HG02981 (cell line): ENCODE data around the gene PEX14.
"Not testable (repeated sequence)": the region's sequence is repeated elsewhere in the genome, so short reads cannot be mapped to it uniquely, and the experiment has no call there.

Source experiments
- ATAC-seq: cut with Tn5 transposase; IDR thresholded peaks from one replicate; pipeline ENCODE4 v1.9.1; 2021; ENCODE audit warnings: mild to moderate bottlenecking, moderate library complexity; ENCODE audit not compliant: unreplicated experiment

PEX14 gene

GRCh38 chr1:10474613-10475507 is at the start of gene PEX14:
Gene PEX14, plus strand, starts transcription at chr1:10474950. Its CDS starts 17 bp downstream, at chr1:10474967.
- ATAC-seq = peak; percentile 69

GRCh38 chr1:10425826-10426534 is 48.8 kb upstream of the PEX14 start:
- not testable (repeated sequence) for ATAC-seq

- ATAC-seq = not testable (repeated sequence)
These were observed 48.3 kb upstream of the PEX14 start for GRCh38 chr1:10426535-10426848.

GRCh38 chr1:10428984-10429383 is 45.8 kb upstream of the PEX14 start:
- ATAC-seq = no peak

GRCh38 chr1:10429868-10430215 is 44.9 kb upstream of the PEX14 start:
- ATAC-seq = no peak

GRCh38 chr1:10430216-10431069 is 44.3 kb upstream of the PEX14 start, which contains the start of gene CENPS:
Gene CENPS, plus strand, starts transcription at chr1:10430433. Its CDS starts 85 bp downstream, at chr1:10430518.
- ATAC-seq = peak; percentile 72

GRCh38 chr1:10431070-10431730 is 43.5 kb upstream of the PEX14 start:
- no peak for ATAC-seq

GRCh38 chr1:10432910-10433700 is 41.6 kb upstream of the PEX14 start:
- ATAC-seq = no peak

GRCh38 chr1:10433790-10434189 is 41.0 kb upstream of the PEX14 start:
- no peak for ATAC-seq

- no peak for ATAC-seq
These were observed 40.2 kb upstream of the PEX14 start for GRCh38 chr1:10434590-10434989.

- no peak for ATAC-seq
These were observed 37.7 kb upstream of the PEX14 start for GRCh38 chr1:10437052-10437451.

- ATAC-seq = no peak
These were observed 36.0 kb upstream of the PEX14 start for GRCh38 chr1:10438677-10439163.

- no peak for ATAC-seq
These were observed 34.4 kb upstream of the PEX14 start for GRCh38 chr1:10440305-10440704.

GRCh38 chr1:10440794-10441193 is 34.0 kb upstream of the PEX14 start:
- no peak for ATAC-seq

GRCh38 chr1:10444248-10444647 is 30.5 kb upstream of the PEX14 start:
- ATAC-seq = no peak

- ATAC-seq = no peak
These were observed 29.9 kb upstream of the PEX14 start for GRCh38 chr1:10444795-10445397.

GRCh38 chr1:10446790-10447422 is 27.8 kb upstream of the PEX14 start:
- ATAC-seq = no peak

GRCh38 chr1:10449751-10450150 is 25.0 kb upstream of the PEX14 start, which contains the start of gene CORT:
Gene CORT, plus strand, starts transcription at chr1:10450031. Its CDS starts 193 bp downstream, at chr1:10450224.
- ATAC-seq = no peak
